Hepatic stellate cell (primary cell): ENCODE measurements around the gene ZBTB7A.

Experiments used
- DNase-seq: peaks from one replicate; pipeline ENCODE4 v3.0.0; 2011; ENCODE audit warnings: low spot score

The ZBTB7A gene

DNA sequence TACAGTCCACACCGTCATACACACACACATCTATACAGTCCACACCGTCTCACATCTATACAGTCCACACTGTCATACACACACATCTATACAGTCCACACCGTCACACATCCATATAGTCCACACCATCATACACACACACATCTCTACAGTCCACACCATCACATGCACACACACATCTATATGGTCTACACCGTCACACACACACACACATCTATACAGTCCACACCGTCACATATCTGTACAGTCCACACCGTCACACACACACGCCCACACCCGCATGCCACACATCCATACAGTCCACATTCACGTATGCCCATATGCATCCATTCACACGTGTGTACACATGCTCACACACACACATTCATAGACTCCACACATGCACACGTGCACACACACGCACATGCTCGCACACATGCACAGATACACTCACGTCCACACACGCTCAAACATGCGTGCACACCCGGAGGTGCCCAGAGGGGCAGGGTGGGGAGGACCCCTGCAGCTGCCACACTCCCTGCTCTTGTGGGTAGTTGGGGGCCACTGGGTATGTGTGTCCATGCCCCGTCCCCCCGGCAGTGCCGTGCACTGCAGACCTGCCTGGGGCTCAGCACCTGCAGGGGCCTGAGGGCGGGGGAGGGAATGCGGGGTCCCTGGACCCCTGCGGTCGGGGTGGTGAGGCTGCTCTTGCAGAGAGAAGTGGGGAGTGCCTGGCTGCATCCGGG is 30.0 kb downstream of the ZBTB7A start:
- DNase-seq, result no peak

- DNase-seq, result no peak
These were observed 31.1 kb downstream of the ZBTB7A start for GRCh38 chr19:4035582-4035981.

GRCh38 chr19:4035018-4035566 is 31.6 kb downstream of the ZBTB7A start:
- DNase-seq, result no peak

GRCh38 chr19:4034048-4035017 is 32.4 kb downstream of the ZBTB7A start:
- no peak for DNase-seq

GRCh38 chr19:4033028-4033956 is 33.4 kb downstream of the ZBTB7A start:
- no peak for DNase-seq

GRCh38 chr19:4032436-4032835 is 34.3 kb downstream of the ZBTB7A start:
- no peak for DNase-seq

DNA sequence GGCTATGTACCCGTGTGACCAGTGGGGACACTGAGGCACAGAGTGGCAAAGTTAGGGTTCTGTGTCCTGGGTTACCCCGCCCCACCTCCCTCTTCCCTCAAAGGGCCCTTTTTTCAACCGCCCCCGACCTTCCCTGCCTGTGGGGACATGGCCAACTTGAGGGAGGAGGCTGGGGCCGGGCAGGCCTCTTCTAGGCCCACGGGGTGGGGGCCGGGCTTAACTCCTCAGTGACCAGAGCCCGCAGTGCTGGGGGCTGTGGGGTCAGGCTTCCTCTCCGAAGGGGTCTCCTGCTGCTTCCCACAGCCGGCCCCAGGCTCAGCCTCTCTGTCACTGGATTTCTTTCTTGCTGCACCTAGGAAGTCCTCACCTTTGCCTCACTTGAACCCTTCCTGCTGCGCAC is 35.3 kb downstream of the ZBTB7A start:
- no peak for DNase-seq

GRCh38 chr19:4030981-4031380 is 35.7 kb downstream of the ZBTB7A start:
- no peak for DNase-seq

- no peak for DNase-seq
These were observed 36.1 kb downstream of the ZBTB7A start for GRCh38 chr19:4030552-4030951.

DNA sequence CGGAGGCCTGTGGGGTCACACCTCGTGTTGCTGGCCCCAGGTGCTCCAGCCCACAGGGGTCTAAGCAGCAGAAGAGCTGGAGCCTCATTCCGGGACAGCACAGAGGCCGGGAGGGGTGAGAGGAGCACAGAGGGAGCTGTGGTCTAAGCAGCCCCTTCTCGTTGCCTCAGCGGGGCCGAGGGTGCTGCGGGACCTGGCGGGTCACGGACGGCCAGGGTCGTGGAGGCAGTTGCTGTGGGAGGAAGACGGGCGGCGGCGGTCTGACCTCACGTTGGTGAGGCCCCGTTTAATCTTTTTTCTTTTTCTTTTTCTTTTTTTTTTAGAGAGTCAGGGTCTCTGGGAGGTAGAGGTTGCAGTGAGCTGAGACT is 37.5 kb downstream of the ZBTB7A start:
- no peak for DNase-seq

GRCh38 chr19:4028334-4029246 is 38.1 kb downstream of the ZBTB7A start:
- no peak for DNase-seq

DNA sequence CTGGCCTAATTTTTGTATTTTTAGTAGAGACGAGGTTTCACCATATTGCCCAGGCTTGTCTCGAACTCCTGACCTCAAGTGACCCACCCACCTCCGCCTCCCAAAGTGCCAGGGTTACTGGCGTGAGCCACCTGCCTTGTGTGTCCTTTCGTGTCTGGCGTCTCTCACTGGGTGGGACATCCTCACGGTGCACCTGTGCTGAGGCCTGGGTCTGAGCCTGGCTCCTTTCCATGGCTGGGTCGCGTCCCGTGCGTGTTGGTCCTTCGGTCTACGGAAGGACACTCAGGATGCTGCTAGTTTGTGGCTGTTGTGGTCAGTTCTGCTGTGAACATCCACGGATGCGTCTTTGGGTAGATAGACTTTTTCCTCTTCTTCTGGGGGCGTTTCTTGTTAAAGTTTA is 39.6 kb downstream of the ZBTB7A start:
- no peak for DNase-seq

DNA sequence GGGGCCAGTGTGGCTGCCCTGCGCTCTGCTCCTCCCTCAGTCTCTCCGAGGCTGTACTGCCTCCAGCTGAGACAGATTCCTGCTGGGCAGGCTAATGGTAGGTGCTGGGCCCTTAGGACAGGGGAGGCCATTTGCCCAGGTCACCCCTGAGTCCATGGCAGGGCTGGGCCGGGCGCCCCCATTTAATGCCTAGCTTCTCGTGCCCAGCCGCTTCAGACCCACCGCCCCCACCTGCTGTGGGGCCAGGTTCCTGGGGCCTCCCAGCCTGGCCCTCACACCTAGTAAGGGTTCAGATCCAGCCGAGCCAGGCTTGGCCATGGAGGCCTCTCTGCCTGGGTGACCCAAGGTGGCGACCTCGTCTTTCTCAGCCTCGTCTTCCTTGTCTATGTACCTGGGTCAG is 41.4 kb downstream of the ZBTB7A start:
- no peak for DNase-seq

DNA sequence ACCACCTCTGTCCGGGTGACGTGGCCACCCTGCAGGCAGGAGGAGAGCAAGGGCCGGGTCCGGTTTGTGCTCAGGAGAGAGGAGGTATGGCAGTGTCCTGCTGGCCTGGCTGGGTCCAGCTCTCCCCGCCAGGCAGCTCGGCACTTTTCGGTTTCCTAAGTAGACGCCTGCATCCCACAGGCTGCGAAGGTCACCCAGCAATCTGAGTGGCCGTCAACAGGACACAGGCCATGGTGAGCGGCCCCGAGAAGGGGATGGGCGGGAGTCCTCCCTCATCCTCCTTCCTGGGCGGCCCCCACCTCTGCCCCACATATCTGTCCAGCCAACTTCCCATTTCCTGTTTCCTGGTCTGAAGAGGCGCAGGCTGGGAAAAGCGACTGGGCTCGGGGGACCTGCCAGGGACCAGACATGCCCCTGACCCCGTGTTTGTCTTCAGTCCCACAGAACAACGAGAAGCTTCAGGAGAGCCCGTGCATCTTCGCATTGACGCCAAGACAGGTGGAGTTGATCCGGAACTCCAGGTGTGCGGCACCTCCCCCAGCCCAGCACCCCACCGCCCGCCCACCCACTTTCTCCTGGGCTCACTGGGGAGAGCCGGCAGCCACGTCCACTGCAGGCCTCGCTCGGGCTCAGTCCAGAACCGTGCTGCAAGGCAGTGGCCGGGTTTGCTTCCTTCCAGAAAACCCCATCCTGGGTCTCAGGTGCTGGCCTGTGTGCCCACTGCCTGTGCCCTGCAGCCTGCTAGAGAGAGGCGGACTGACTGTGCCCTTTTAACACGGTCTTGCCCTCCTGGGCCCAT is 42.9 kb downstream of the ZBTB7A start:
- peak; percentile 24 for DNase-seq

DNA sequence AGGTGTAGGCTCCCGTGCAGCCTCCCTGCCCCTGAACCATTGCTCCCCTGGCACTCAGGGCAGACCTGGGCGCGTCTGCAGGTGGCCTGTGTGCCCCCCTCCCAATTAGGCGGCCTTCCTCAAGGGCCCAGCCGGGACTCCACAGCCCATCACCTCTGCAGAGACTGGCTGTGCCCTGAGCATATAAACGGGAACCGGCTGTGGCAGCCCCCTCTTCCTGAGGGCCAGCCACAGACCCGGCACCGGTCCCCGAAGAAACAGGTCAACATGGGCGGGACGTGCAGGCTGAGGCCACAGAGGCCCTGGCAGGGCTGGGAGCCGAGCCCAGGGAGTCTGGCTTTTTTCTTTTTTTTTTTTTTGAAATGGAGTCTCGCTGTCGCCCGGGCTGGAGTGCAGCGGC is 47.1 kb downstream of the ZBTB7A start:
- DNase-seq, result no peak

DNA sequence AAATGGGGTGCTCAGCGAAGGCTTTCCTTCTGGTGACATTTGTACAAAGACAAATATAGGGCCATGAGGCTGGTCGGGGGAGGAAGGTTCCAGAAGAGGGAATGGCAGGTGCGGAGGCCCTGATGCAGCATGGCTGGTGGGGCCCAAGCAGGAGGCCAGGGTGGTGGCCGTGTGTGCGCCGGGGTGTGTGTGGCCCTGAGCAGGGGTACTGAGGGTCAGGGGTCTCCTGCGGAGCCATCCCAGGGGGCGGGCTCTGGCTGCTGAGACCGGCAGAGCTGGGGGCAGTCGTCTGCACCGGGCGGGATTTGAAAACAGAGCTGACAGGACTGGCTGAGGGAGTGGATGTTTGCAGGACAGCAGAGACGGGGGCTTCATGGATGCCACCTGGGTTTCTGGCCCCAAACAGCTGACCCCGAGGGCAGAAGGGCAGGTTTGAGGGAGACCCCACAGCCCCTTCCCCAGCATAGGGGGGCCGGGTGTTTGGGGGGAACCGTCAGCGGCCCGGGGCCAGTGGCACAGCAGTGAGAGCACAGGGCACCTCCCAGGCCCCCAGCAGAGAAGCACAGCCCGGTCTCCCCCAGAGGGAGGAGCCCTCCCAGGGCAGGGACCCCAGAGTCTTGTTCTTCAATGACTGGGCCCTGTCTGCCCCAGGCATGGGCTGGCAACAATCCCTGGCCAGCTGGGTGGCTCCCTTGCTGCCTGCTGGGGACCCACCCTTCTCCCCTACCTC is 47.8 kb downstream of the ZBTB7A start:
- no peak for DNase-seq

DNA sequence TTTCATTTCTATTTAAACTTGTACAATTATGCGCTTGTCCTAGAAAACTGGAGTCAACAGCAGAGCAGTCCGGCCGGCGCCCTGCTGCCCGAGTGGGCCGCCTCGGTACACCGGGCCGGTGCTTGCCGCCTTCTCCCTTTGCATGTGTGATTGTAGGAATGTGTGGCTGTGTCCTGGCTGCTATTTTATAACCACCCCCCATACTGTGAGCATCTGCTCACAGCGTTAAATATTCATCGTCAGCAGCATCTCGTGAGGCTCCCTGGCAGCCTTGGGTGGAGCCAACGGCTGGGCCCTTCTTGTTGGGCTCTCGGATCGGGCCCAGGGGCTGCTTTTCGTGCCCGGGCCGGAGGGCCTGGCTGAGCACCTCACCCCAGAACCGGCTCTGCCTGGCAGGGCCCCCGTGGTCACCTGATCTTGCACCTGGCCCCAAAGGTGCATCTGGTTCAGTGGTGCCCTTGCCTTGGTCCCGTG is 48.5 kb downstream of the ZBTB7A start:
- DNase-seq, result no peak

- no peak for DNase-seq
These were observed 49.6 kb downstream of the ZBTB7A start for GRCh38 chr19:4016903-4017638.
